ENCODE results near the gene CEP290. TPM values are rescaled to one million over a fixed set of nuclear protein-coding genes. Genes with fewer than 3 reads are reported as not detected.

The CEP290 gene
- total RNA-seq, 2 experiments from 2014 or later = 15.2 to 15.3 TPM

DNA sequence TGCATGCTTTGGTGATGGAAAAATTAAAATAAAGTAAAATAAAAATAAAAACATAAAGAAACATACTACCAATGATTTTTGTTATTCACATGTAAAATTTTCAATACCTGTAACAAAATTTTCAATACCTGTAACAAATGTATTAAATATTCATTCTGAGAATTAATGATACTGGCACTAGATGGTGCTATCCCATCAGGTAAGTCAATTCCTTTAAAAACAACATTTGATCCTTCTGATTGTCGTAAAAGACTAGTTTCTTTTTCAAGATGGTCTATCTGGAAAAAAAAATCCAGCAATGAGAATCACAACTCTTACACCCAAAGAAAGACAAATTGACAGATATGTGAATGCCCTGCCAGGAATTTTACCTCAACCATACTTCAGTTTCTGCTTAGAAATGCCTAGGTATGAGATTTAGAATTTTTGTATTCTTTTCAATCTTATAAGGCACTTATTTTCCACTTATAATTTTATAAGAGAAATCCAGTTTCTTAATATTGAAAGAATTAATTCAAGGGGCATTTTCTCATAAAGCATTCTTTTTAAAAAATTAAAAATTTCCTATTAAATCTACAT lies 30.7 kb downstream of the CEP290 start:
- intact Hi-C loops (cut with micrococcal nuclease) = no loop called here
- Mint-ChIP-seq H3K4me1 (ENCODE audit: low read depth) (no peaks in the 10 kb centered on the region), H3K9me3 (no peaks in the 10 kb centered on the region), H3K36me3 (ENCODE audit: low read depth) (peaks cover 29% of the 10 kb centered on the region), H3K27ac (no peak overlapping the region), H3K27me3 (no peaks in the 10 kb centered on the region), H3K4me3 (no peak overlapping the region)
- no peak for ATAC-seq
- ChIA-PET POLR2A (no interaction called here), CTCF (no interaction called here)
- TF ChIP-seq, protein P1, sequence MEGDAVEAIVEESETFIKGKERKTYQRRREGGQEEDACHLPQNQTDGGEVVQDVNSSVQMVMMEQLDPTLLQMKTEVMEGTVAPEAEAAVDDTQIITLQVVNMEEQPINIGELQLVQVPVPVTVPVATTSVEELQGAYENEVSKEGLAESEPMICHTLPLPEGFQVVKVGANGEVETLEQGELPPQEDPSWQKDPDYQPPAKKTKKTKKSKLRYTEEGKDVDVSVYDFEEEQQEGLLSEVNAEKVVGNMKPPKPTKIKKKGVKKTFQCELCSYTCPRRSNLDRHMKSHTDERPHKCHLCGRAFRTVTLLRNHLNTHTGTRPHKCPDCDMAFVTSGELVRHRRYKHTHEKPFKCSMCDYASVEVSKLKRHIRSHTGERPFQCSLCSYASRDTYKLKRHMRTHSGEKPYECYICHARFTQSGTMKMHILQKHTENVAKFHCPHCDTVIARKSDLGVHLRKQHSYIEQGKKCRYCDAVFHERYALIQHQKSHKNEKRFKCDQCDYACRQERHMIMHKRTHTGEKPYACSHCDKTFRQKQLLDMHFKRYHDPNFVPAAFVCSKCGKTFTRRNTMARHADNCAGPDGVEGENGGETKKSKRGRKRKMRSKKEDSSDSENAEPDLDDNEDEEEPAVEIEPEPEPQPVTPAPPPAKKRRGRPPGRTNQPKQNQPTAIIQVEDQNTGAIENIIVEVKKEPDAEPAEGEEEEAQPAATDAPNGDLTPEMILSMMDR (IDR thresholded peaks at IDR 0.05) = peak; percentile 54
- DNase-seq = no peak

DNA sequence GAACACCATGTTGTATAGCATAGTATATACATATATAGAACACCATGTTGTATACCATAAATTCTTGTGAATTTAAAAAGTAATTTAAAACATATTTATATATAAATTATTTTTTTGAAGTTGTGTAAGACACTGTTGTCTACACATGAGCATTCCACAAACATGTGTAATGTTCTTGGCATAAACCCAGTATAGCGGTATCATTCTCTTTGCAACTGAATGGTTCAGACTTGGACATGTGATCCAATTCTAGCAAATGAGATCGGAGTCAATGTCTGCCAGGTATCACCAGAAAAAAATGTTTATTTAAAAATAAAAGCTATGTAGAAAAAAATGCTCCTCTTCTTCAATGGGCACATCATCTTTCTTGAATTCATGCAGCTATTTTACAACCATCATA lies 33.9 kb downstream of the CEP290 start:
- H3K9me3 Mint-ChIP-seq = no peaks in the 10 kb centered on the region
- intact Hi-C loops (cut with micrococcal nuclease) = no loop called here
- ChIA-PET POLR2A (no interaction called here), CTCF (no interaction called here)
- no peak overlapping the region for H3K27ac Mint-ChIP-seq
- DNase-seq (no peak), ATAC-seq (no peak)
- no peak overlapping the region for H3K4me3 Mint-ChIP-seq
- no peaks in the 10 kb centered on the region for H3K27me3 Mint-ChIP-seq
- TF ChIP-seq, protein P1 (IDR thresholded peaks at IDR 0.05) = no peak
- H3K36me3 Mint-ChIP-seq (ENCODE audit: low read depth) = peaks cover 24% of the 10 kb centered on the region
- no peaks in the 10 kb centered on the region for H3K4me1 Mint-ChIP-seq (ENCODE audit: low read depth)

DNA sequence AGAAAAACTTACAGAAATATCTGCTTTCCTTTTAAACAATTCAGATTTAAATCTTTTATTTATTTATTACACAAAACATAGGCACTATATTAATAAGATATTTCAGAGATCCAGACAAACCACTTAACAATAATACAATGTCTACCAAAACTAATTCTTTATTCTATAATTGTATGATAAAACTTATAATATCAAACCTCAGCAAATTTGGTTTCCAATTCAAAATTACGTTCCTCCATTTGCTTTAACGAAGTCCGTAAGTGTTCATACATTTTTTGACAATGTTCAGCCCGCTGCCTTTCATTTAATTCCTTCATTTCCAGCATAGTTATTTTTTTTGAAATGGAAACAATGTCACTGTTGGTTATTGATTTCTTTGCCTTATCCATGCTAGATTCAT lies 48.3 kb downstream of the CEP290 start:
- Mint-ChIP-seq H3K27me3 (no peaks in the 10 kb centered on the region), H3K36me3 (ENCODE audit: low read depth) (peaks cover 18% of the 10 kb centered on the region), H3K4me3 (no peak overlapping the region), H3K4me1 (ENCODE audit: low read depth) (no peaks in the 10 kb centered on the region), H3K9me3 (no peaks in the 10 kb centered on the region), H3K27ac (no peak overlapping the region)
- ATAC-seq (no peak), DNase-seq (no peak)
- ChIA-PET CTCF (no interaction called here), POLR2A (no interaction called here)
- intact Hi-C loops (cut with micrococcal nuclease) = no loop called here
- TF ChIP-seq, protein P1 (IDR thresholded peaks at IDR 0.05) = no peak

DNA sequence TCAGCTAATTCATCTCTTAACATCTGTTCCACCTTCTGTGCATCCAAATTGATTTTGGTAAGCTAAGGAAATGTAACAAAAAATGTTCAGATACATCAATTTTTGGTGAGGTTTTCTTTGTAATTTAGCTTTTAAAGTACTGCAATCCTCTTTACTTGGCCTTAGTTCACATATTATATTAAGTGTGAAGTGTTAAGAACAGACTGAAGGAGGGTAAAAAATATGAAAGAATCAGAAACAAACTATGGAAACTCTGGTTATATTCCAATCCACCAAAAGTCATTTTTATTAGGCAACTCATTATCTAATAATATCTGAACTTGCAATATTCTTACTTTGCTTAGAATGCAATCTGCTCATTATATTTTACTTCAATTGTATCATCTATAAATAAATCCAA lies 49.1 kb downstream of the CEP290 start:
- ChIA-PET CTCF (no interaction called here), POLR2A (no interaction called here)
- no peaks in the 10 kb centered on the region for H3K9me3 Mint-ChIP-seq
- intact Hi-C loops (cut with micrococcal nuclease) = no loop called here
- no peak overlapping the region for H3K4me3 Mint-ChIP-seq
- TF ChIP-seq, protein P1 (IDR thresholded peaks at IDR 0.05) = no peak
- H3K36me3 Mint-ChIP-seq (ENCODE audit: low read depth) = peaks cover 18% of the 10 kb centered on the region
- DNase-seq (no peak), ATAC-seq (no peak)
- no peak overlapping the region for H3K27ac Mint-ChIP-seq
- H3K4me1 Mint-ChIP-seq (ENCODE audit: low read depth) = no peaks in the 10 kb centered on the region
- no peaks in the 10 kb centered on the region for H3K27me3 Mint-ChIP-seq

DNA sequence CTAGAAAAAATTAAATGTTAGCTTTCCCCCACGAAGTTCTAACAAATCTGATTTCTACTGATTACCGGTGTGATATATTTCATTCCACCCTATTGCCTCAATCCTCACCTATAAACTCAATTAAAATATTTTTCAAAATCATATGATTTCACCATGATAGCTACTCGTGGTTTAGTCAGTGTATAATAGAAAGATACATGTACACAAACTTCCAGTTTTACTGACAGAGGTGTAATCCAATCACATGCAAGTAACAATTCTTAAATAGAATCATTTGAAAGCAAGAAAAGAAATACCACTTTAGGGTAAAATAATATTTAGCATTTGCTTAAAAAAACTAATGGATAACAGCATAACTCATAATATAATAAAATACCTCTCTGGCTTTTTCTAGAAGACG lies 57.7 kb downstream of the CEP290 start:
- no peaks in the 10 kb centered on the region for H3K4me1 Mint-ChIP-seq (ENCODE audit: low read depth)
- H3K4me3 Mint-ChIP-seq = no peak overlapping the region
- intact Hi-C loops (cut with micrococcal nuclease) = no loop called here
- TF ChIP-seq, protein P1 (IDR thresholded peaks at IDR 0.05) = no peak
- peaks cover 33% of the 10 kb centered on the region for H3K36me3 Mint-ChIP-seq (ENCODE audit: low read depth)
- no peak for ATAC-seq
- no peaks in the 10 kb centered on the region for H3K9me3 Mint-ChIP-seq
- DNase-seq = no peak
- POLR2A ChIA-PET = no interaction called here
- no peaks in the 10 kb centered on the region for H3K27me3 Mint-ChIP-seq
- H3K27ac Mint-ChIP-seq = no peak overlapping the region
- CTCF ChIA-PET = no interaction called here

All from activated CD8-positive, alpha-beta T cell treated with anti-CD3 and anti-CD28 coated beads for 36 hours (primary cell).